ENCODE results near the gene CCPG1. TPM values are rescaled to one million over a fixed set of nuclear protein-coding genes. Genes with fewer than 3 reads are reported as not detected.
A peak's percentile ranks its signal among the peaks of the same experiment; 100 is the strongest.
"Not testable (repeated sequence)": the region's sequence is repeated elsewhere in the genome, so short reads cannot be mapped to it uniquely, and the experiment has no call there.

The CCPG1 gene
- total RNA-seq (30.9 TPM), polyA plus RNA-seq (ENCODE audit: insufficient read depth in 1 of 8, insufficient read length in 8 of 8, low replicate concordance in 1 of 8) (10 to 100 TPM; 22.1 to 30.3 (median 26.7) TPM)
- long read RNA-seq, donor 1, full-length matches to known transcripts: 7 of 7 reads
- long read RNA-seq, donor 1, partial matches to known transcripts: 0 of 7 reads
- long read RNA-seq, donor 1, other reads (novel, unspliced or antisense): 0 of 7 reads
- long read RNA-seq, donor 2, full-length matches to known transcripts: 1 of 1 reads
- long read RNA-seq, donor 2, partial matches to known transcripts: 0 of 1 reads
- long read RNA-seq, donor 2, other reads (novel, unspliced or antisense): 0 of 1 reads
- long read RNA-seq, donor 3, full-length matches to known transcripts: 6 of 19 reads
- long read RNA-seq, donor 3, partial matches to known transcripts: 13 of 19 reads
- long read RNA-seq, donor 3, other reads (novel, unspliced or antisense): 0 of 19 reads
- long read RNA-seq, donor 4, full-length matches to known transcripts: 5 of 5 reads
- long read RNA-seq, donor 4, partial matches to known transcripts: 0 of 5 reads
- long read RNA-seq, donor 4, other reads (novel, unspliced or antisense): 0 of 5 reads
- long read RNA-seq, donor 5, full-length matches to known transcripts: 17 of 17 reads
- long read RNA-seq, donor 5, partial matches to known transcripts: 0 of 17 reads
- long read RNA-seq, donor 5, other reads (novel, unspliced or antisense): 0 of 17 reads
- long read RNA-seq, donor 6, full-length matches to known transcripts: 9 of 9 reads
- long read RNA-seq, donor 6, partial matches to known transcripts: 0 of 9 reads
- long read RNA-seq, donor 6, other reads (novel, unspliced or antisense): 0 of 9 reads
- long read RNA-seq, donor 7, full-length matches to known transcripts: 12 of 12 reads
- long read RNA-seq, donor 7, partial matches to known transcripts: 0 of 12 reads
- long read RNA-seq, donor 7, other reads (novel, unspliced or antisense): 0 of 12 reads
- long read RNA-seq, donor 8, full-length matches to known transcripts: 11 of 11 reads
- long read RNA-seq, donor 8, partial matches to known transcripts: 0 of 11 reads
- long read RNA-seq, donor 8, other reads (novel, unspliced or antisense): 0 of 11 reads
- long read RNA-seq, donor 9, full-length matches to known transcripts: 7 of 7 reads
- long read RNA-seq, donor 9, partial matches to known transcripts: 0 of 7 reads
- long read RNA-seq, donor 9, other reads (novel, unspliced or antisense): 0 of 7 reads
- long read RNA-seq, donor 10, full-length matches to known transcripts: 12 of 12 reads
- long read RNA-seq, donor 10, partial matches to known transcripts: 0 of 12 reads
- long read RNA-seq, donor 10, other reads (novel, unspliced or antisense): 0 of 12 reads
- long read RNA-seq, donor 11, full-length matches to known transcripts: 9 of 9 reads
- long read RNA-seq, donor 11, partial matches to known transcripts: 0 of 9 reads
- long read RNA-seq, donor 11, other reads (novel, unspliced or antisense): 0 of 9 reads

- peak within 1 kb of the TSS; percentile 88 for H3K4me3 ChIP-seq (ENCODE audit: low read length)
- no peaks in the 10 kb centered on the region for H3K9me3 ChIP-seq (replicated peaks; ENCODE audit: control insufficient read depth, low read depth, low read length)
- H3K4me1 ChIP-seq (ENCODE audit: control insufficient read depth, insufficient read depth, low read length): peaks cover 5% of the 10 kb centered on the region
- H3K27me3 ChIP-seq (ENCODE audit: control insufficient read depth, insufficient read depth, low read length): no peaks in the 10 kb centered on the region
- H3K36me3 ChIP-seq (ENCODE audit: control insufficient read depth, insufficient read depth, low read length): no peaks in the 10 kb centered on the region
- H3K27ac ChIP-seq (ENCODE audit: low read length): peak within 1 kb of the TSS; percentile 98
- under 1% methylated on average over 61 of the region's 70 CpGs for WGBS (ENCODE audit: insufficient coverage)
- DNase-seq: peak; percentile 97
These were observed at the start of gene CCPG1, which contains the start of gene PIERCE2 for GRCh38 chr15:55408012-55408928. Gene CCPG1 (minus strand): TSS chr15:55408359. CDS start chr15:55389424, 18,935 bp downstream. Gene PIERCE2 (plus strand): TSS chr15:55408495. CDS start chr15:55408769, 274 bp downstream.

GRCh38 chr15:55457401-55458022, 49.4 kb upstream of the CCPG1 start:
- WGBS (ENCODE audit: insufficient coverage): 86% methylated on average over 4 of the region's 5 CpGs

GRCh38 chr15:55447030-55447394, 38.9 kb upstream of the CCPG1 start:
- H3K9me3 ChIP-seq (replicated peaks; ENCODE audit: control insufficient read depth, low read depth, low read length); H3K27me3 ChIP-seq (ENCODE audit: control insufficient read depth, insufficient read depth, low read length); DNase-seq; H3K4me3 ChIP-seq (ENCODE audit: low read length); H3K4me1 ChIP-seq (ENCODE audit: control insufficient read depth, insufficient read depth, low read length); H3K27ac ChIP-seq (ENCODE audit: low read length); H3K36me3 ChIP-seq (ENCODE audit: control insufficient read depth, insufficient read depth, low read length): not testable (repeated sequence)
- WGBS (ENCODE audit: insufficient coverage): 93% methylated on average over 4 of the region's 19 CpGs

More at GRCh38 chr15:55457401-55458022, 49.4 kb upstream of the CCPG1 start:
- Histone ChIP-seq H3K4me3 (ENCODE audit: low read length) (no peak overlapping the region), H3K9me3 (replicated peaks; ENCODE audit: control insufficient read depth, low read depth, low read length) (peaks cover 3% of the 10 kb centered on the region), H3K4me1 (ENCODE audit: control insufficient read depth, insufficient read depth, low read length) (no peaks in the 10 kb centered on the region), H3K36me3 (ENCODE audit: control insufficient read depth, insufficient read depth, low read length) (no peaks in the 10 kb centered on the region), H3K27me3 (ENCODE audit: control insufficient read depth, insufficient read depth, low read length) (no peaks in the 10 kb centered on the region), H3K27ac (ENCODE audit: low read length) (no peak overlapping the region)
- no peak for DNase-seq

- not testable (repeated sequence) for H3K36me3 ChIP-seq (ENCODE audit: control insufficient read depth, insufficient read depth, low read length); DNase-seq; H3K4me3 ChIP-seq (ENCODE audit: low read length); H3K4me1 ChIP-seq (ENCODE audit: control insufficient read depth, insufficient read depth, low read length); H3K27me3 ChIP-seq (ENCODE audit: control insufficient read depth, insufficient read depth, low read length); H3K9me3 ChIP-seq (replicated peaks; ENCODE audit: control insufficient read depth, low read depth, low read length); H3K27ac ChIP-seq (ENCODE audit: low read length)
- 95% methylated on average over 29 of the region's 41 CpGs for WGBS (ENCODE audit: insufficient coverage)
These were observed 38.3 kb upstream of the CCPG1 start for GRCh38 chr15:55446379-55447029.

DNA sequence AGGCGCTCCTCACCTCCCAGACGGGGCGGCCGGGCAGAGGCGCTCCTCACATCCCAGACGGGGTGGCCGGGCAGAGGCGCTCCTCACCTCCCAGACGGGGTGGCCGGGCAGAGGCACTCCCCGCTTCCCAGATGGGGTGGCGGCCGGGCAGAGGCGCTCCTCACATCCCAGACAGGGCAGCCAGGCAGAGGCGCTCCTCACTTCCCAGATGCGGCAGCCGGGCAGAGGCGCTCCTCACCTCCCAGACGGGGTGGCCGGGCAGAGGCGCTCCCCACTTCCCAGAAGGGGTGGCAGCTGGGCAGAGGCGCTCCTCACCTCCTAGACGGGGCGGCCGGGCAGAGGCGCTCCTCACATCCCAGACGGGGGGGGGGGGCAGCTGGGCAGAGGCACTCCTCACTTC, 37.8 kb upstream of the CCPG1 start:
- DNase-seq; H3K4me1 ChIP-seq (ENCODE audit: control insufficient read depth, insufficient read depth, low read length); H3K27ac ChIP-seq (ENCODE audit: low read length); H3K36me3 ChIP-seq (ENCODE audit: control insufficient read depth, insufficient read depth, low read length); H3K4me3 ChIP-seq (ENCODE audit: low read length); H3K9me3 ChIP-seq (replicated peaks; ENCODE audit: control insufficient read depth, low read depth, low read length); H3K27me3 ChIP-seq (ENCODE audit: control insufficient read depth, insufficient read depth, low read length): not testable (repeated sequence)
- WGBS (ENCODE audit: insufficient coverage): 97% methylated on average over 13 of the region's 27 CpGs

DNA sequence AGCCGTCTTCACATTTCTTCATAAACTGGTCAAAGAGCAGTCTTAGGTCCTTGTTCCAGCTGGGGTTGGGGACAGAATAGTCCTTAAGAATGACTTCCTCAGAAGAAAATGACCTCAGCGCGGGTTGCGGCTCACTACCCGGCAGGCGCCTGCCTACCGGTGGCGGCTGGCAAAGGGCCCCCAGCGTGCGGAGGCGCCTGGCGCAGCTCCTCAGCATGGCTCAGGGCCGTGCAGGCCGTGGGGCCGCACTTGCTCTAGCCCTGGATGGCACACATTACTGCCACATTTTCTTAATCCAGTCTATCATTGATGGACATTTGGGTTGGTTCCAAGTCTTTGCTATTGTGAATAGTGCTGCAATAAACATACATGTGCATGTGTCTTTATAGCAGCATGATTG, 35.0 kb upstream of the CCPG1 start:
- not testable (repeated sequence) for H3K36me3 ChIP-seq (ENCODE audit: control insufficient read depth, insufficient read depth, low read length); H3K9me3 ChIP-seq (replicated peaks; ENCODE audit: control insufficient read depth, low read depth, low read length); H3K4me1 ChIP-seq (ENCODE audit: control insufficient read depth, insufficient read depth, low read length); H3K27me3 ChIP-seq (ENCODE audit: control insufficient read depth, insufficient read depth, low read length); H3K4me3 ChIP-seq (ENCODE audit: low read length); H3K27ac ChIP-seq (ENCODE audit: low read length); DNase-seq
- 96% methylated on average over 8 of the region's 15 CpGs for WGBS (ENCODE audit: insufficient coverage)

DNA sequence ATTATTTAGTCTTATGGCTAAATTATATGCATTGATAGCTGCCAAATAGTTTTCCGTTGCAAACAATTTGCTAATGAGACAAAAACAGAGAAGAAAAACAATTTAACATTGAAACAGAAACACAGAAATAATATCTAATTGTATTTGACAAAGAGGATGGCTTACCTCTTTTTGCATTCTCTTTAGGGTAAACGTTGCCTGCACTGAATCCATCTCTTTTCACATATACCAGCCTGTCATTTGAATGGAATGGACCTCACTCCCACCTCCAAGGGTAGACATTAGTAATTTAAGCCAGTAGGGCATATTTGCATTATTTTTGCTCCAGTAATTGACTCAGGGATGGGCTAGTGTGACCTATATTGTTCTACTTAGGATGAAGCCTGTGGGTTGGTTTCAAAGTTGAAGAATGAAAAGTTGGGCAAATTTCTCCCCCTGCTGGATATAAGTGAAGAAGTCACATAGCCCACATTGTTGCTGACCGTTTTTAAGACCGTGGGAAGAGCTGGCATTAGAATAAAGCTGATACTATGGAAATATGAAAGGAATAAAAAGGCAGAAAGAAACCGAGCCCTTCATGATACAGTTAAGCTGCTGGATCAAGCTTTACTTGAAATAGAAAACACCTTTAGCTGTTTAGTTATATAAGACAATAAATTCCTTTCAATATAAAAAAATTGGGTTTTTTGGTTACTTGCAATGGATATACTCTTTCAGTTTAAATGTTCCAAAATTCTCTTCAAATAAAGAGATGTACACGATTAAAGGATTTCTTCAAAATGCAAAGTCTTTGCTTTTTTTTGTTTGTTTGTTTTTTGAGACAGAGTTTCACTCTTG, 27.0 kb upstream of the CCPG1 start:
- H3K9me3 ChIP-seq (replicated peaks; ENCODE audit: control insufficient read depth, low read depth, low read length): no peaks in the 10 kb centered on the region
- no peak overlapping the region for H3K4me3 ChIP-seq (ENCODE audit: low read length)
- no peaks in the 10 kb centered on the region for H3K36me3 ChIP-seq (ENCODE audit: control insufficient read depth, insufficient read depth, low read length)
- no peaks in the 10 kb centered on the region for H3K27me3 ChIP-seq (ENCODE audit: control insufficient read depth, insufficient read depth, low read length)
- DNase-seq: peak; percentile 67
- WGBS (ENCODE audit: insufficient coverage): no CpG with 5 or more reads among the region's 6 CpGs
- no peak overlapping the region for H3K27ac ChIP-seq (ENCODE audit: low read length)
- no peaks in the 10 kb centered on the region for H3K4me1 ChIP-seq (ENCODE audit: control insufficient read depth, insufficient read depth, low read length)

DNA sequence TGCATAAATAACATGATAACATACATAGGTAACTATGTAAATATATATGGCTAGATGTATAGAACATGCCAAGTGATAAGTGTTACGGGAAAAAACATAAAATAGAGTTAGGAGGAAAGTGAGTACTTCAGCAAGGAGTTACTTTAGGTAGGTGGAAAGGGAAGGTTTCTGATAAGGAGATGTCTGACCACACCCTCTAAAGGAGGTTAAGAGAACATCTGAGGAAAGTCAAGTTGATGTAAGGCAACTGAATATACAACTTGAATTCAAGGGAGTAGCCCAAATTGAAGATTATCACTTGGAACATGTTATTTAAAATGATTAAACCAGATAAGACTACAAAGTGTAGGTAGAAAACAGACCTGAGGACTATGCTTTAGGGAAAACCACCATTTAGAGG, 13.9 kb upstream of the CCPG1 start:
- Histone ChIP-seq H3K4me3 (ENCODE audit: low read length) (no peak overlapping the region), H3K27me3 (ENCODE audit: control insufficient read depth, insufficient read depth, low read length) (no peaks in the 10 kb centered on the region), H3K36me3 (ENCODE audit: control insufficient read depth, insufficient read depth, low read length) (no peaks in the 10 kb centered on the region), H3K27ac (ENCODE audit: low read length) (no peak overlapping the region), H3K9me3 (replicated peaks; ENCODE audit: control insufficient read depth, low read depth, low read length) (no peaks in the 10 kb centered on the region), H3K4me1 (ENCODE audit: control insufficient read depth, insufficient read depth, low read length) (no peaks in the 10 kb centered on the region)
- no CpG with 5 or more reads among the region's 1 CpG for WGBS (ENCODE audit: insufficient coverage)
- no peak for DNase-seq

All from muscle of leg (tissue), 16 donors.